ENCODE measurements around the gene FOXA2. TPM values are rescaled to one million over a fixed set of nuclear protein-coding genes. Genes with fewer than 3 reads are reported as not detected.

Gene FOXA2
- total RNA-seq, 1 experiment from 2014 or later, result not detected

- DNase-seq (ENCODE audit: low read depth), result no peak
These were observed 47.2 kb downstream of the FOXA2 start for GRCh38 chr20:22536956-22537756.

- no peak for DNase-seq (ENCODE audit: low read depth)
These were observed 48.1 kb downstream of the FOXA2 start for GRCh38 chr20:22536141-22536828.

GRCh38 chr20:22535483-22535882 lies 48.9 kb downstream of the FOXA2 start:
- no peak for DNase-seq (ENCODE audit: low read depth)

GRCh38 chr20:22533823-22534751 lies 50.3 kb downstream of the FOXA2 start:
- no peak for DNase-seq (ENCODE audit: low read depth)

GRCh38 chr20:22532598-22532997 lies 51.8 kb downstream of the FOXA2 start:
- no peak for DNase-seq (ENCODE audit: low read depth)

- DNase-seq (ENCODE audit: low read depth), result no peak
These were observed 52.6 kb downstream of the FOXA2 start for GRCh38 chr20:22531756-22532155.

- no peak for DNase-seq (ENCODE audit: low read depth)
These were observed 53.2 kb downstream of the FOXA2 start for GRCh38 chr20:22531056-22531615.
